ENCODE data around the gene TTLL7. TPM values are rescaled to one million over a fixed set of nuclear protein-coding genes. Genes with fewer than 3 reads are reported as not detected.

TTLL7 gene
- total and polyA plus RNA-seq, 2 experiments from 2014 or later, result 4.1 to 6.7 TPM

DNA sequence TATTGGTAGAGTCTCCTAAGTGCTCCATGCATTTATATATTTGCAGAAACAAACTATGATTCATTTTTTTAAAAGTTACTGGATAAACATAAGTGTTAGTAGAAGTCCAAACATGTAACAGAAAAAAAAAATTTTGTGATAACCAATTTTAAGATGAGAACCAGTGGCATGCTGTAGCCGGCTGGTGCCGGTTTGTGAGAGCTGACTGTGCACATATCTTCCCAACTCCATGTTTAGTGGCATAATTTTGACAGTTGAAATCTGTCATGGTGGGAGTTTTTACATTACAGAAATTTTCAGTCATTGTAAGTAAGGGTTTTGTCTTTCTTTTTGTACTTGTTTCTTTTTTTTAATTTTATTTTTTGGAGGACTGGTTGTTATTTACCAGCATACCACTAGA lies 141.2 kb downstream of the TTLL7 start (continued):
- TF ChIP-seq, protein P1, sequence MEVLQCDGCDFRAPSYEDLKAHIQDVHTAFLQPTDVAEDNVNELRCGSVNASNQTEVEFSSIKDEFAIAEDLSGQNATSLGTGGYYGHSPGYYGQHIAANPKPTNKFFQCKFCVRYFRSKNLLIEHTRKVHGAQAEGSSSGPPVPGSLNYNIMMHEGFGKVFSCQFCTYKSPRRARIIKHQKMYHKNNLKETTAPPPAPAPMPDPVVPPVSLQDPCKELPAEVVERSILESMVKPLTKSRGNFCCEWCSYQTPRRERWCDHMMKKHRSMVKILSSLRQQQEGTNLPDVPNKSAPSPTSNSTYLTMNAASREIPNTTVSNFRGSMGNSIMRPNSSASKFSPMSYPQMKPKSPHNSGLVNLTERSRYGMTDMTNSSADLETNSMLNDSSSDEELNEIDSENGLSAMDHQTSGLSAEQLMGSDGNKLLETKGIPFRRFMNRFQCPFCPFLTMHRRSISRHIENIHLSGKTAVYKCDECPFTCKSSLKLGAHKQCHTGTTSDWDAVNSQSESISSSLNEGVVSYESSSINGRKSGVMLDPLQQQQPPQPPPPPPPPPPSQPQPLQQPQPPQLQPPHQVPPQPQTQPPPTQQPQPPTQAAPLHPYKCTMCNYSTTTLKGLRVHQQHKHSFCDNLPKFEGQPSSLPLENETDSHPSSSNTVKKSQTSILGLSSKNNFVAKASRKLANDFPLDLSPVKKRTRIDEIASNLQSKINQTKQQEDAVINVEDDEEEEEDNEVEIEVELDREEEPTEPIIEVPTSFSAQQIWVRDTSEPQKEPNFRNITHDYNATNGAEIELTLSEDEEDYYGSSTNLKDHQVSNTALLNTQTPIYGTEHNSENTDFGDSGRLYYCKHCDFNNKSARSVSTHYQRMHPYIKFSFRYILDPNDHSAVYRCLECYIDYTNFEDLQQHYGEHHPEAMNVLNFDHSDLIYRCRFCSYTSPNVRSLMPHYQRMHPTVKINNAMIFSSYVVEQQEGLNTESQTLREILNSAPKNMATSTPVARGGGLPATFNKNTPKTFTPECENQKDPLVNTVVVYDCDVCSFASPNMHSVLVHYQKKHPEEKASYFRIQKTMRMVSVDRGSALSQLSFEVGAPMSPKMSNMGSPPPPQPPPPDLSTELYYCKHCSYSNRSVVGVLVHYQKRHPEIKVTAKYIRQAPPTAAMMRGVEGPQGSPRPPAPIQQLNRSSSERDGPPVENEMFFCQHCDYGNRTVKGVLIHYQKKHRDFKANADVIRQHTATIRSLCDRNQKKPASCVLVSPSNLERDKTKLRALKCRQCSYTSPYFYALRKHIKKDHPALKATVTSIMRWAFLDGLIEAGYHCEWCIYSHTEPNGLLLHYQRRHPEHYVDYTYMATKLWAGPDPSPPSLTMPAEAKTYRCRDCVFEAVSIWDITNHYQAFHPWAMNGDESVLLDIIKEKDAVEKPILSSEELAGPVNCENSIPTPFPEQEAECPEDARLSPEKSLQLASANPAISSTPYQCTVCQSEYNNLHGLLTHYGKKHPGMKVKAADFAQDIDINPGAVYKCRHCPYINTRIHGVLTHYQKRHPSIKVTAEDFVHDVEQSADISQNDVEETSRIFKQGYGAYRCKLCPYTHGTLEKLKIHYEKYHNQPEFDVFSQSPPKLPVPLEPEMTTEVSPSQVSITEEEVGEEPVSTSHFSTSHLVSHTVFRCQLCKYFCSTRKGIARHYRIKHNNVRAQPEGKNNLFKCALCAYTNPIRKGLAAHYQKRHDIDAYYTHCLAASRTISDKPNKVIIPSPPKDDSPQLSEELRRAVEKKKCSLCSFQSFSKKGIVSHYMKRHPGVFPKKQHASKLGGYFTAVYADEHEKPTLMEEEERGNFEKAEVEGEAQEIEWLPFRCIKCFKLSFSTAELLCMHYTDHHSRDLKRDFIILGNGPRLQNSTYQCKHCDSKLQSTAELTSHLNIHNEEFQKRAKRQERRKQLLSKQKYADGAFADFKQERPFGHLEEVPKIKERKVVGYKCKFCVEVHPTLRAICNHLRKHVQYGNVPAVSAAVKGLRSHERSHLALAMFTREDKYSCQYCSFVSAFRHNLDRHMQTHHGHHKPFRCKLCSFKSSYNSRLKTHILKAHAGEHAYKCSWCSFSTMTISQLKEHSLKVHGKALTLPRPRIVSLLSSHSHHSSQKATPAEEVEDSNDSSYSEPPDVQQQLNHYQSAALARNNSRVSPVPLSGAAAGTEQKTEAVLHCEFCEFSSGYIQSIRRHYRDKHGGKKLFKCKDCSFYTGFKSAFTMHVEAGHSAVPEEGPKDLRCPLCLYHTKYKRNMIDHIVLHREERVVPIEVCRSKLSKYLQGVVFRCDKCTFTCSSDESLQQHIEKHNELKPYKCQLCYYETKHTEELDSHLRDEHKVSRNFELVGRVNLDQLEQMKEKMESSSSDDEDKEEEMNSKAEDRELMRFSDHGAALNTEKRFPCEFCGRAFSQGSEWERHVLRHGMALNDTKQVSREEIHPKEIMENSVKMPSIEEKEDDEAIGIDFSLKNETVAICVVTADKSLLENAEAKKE (CRISPR knock-in tag; IDR thresholded peaks at IDR 0.05), result no peak
- no peak for TF ChIP-seq EZH2 (IDR thresholded peaks at IDR 0.05; ENCODE audit: low read depth, unreplicated experiment)
- no peak for TF ChIP-seq ZNF114 (CRISPR knock-in tag; IDR thresholded peaks at IDR 0.05)
- TF ChIP-seq, protein P2, sequence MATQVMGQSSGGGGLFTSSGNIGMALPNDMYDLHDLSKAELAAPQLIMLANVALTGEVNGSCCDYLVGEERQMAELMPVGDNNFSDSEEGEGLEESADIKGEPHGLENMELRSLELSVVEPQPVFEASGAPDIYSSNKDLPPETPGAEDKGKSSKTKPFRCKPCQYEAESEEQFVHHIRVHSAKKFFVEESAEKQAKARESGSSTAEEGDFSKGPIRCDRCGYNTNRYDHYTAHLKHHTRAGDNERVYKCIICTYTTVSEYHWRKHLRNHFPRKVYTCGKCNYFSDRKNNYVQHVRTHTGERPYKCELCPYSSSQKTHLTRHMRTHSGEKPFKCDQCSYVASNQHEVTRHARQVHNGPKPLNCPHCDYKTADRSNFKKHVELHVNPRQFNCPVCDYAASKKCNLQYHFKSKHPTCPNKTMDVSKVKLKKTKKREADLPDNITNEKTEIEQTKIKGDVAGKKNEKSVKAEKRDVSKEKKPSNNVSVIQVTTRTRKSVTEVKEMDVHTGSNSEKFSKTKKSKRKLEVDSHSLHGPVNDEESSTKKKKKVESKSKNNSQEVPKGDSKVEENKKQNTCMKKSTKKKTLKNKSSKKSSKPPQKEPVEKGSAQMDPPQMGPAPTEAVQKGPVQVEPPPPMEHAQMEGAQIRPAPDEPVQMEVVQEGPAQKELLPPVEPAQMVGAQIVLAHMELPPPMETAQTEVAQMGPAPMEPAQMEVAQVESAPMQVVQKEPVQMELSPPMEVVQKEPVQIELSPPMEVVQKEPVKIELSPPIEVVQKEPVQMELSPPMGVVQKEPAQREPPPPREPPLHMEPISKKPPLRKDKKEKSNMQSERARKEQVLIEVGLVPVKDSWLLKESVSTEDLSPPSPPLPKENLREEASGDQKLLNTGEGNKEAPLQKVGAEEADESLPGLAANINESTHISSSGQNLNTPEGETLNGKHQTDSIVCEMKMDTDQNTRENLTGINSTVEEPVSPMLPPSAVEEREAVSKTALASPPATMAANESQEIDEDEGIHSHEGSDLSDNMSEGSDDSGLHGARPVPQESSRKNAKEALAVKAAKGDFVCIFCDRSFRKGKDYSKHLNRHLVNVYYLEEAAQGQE (IDR thresholded peaks at IDR 0.05; ENCODE audit: unreplicated experiment), result no peak
- no peak for TF ChIP-seq CREB1 (CRISPR knock-in tag; IDR thresholded peaks at IDR 0.05; ENCODE audit: low read depth)
- no peak for TF ChIP-seq JUNB (IDR thresholded peaks at IDR 0.05; ENCODE audit: unreplicated experiment)
- TF ChIP-seq, protein P3, sequence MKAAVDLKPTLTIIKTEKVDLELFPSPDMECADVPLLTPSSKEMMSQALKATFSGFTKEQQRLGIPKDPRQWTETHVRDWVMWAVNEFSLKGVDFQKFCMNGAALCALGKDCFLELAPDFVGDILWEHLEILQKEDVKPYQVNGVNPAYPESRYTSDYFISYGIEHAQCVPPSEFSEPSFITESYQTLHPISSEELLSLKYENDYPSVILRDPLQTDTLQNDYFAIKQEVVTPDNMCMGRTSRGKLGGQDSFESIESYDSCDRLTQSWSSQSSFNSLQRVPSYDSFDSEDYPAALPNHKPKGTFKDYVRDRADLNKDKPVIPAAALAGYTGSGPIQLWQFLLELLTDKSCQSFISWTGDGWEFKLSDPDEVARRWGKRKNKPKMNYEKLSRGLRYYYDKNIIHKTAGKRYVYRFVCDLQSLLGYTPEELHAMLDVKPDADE (IDR thresholded peaks at IDR 0.05), result no peak
- TF ChIP-seq NANOG (IDR thresholded peaks at IDR 0.05; ENCODE audit: borderline replicate concordance), result no peak
- no peak for TF ChIP-seq POLR2AphosphoS5 (IDR thresholded peaks at IDR 0.05; ENCODE audit: low read depth)
- no peak for TF ChIP-seq ZNF331 (CRISPR knock-in tag; IDR thresholded peaks at IDR 0.05; ENCODE audit: low read depth)

All from GM23338 (cell line).